GM19395 (cell line): ENCODE measurements around the gene OSBPL8.

Source experiments
- ATAC-seq: cut with Tn5 transposase; IDR thresholded peaks from one replicate; pipeline ENCODE4 v1.9.1; 2021; ENCODE audit warnings: mild to moderate bottlenecking, moderate library complexity; ENCODE audit not compliant: unreplicated experiment

OSBPL8 gene

DNA sequence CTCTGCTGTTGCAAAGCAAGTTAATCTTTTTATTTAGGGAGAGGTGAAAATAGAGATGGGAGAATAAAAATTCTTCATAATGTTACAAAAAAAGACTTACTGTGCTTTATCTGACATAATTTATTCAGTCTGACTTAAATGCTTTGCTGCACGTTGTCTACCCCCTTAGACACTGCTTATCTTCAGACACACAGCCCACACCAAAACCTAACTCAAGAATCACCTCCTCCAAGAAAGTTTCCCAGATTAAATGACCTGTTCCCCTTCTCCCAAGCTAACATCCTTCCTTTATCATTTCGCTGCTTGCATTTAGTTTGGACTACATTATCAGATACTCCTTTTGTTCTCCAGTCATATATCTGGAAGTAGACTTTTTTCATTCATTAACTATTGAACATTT lies 3.8 kb downstream of the OSBPL8 start:
- ATAC-seq = no peak

DNA sequence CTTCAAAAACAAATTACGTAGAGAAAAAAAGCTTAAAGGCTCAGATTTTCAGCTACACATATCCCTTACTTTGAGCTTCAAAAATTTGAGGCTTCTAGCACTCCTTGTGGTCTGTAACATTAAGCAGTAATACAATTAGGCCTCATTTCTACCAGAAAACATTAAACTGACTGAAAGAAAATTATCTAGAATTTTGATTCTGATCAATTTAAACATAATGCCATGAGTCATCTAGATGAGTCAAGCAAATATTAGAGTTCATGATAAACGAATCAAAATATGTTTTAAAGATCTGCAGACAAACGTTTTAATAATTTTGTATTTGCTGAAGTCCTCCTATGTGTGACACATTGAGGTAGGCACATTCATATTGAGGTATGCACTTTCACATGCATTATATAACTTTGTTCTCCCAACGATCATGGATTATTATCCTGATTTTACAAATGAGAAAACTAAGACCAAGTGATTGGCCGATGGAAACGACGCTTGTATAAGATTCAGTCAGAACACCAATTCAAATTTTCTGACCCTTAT lies 4.3 kb downstream of the OSBPL8 start:
- ATAC-seq = no peak

DNA sequence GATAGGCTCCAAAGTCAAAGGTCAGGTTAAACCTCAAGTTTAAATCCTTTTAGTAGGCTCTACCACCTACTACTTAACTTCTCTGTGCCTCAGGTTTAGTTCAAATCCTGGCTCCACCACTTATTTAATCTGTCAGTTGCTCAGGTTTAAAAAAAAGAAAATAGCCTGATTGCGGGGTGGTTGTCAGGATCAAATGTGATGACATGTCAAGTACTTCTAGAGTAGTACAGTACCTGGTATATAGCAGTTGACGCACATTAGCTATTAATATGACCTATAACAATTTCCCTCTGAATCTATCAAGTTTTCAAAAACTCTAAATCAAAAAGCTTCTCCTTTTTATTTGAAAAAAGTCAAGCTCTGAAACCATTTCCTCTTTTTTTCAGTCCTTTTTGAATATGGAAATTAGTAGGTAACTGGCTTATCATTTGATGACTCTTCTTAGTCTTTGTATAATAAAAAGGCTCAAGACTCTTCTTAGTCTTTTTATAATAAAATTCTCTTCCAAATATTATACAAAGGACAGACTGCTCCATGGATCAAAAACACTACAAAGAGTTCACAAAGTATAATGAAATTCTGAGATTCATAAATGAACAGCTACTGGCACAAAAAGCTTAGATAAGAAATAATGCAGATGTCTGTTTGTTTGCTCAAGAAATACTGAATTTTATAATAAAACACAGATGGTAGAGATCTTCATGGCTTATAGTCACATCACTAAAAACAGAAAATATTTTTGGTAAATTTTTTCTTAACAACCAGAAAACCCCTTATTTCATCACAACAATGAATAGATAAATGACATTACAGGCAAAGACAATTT lies 5.0 kb downstream of the OSBPL8 start:
- ATAC-seq = no peak

DNA sequence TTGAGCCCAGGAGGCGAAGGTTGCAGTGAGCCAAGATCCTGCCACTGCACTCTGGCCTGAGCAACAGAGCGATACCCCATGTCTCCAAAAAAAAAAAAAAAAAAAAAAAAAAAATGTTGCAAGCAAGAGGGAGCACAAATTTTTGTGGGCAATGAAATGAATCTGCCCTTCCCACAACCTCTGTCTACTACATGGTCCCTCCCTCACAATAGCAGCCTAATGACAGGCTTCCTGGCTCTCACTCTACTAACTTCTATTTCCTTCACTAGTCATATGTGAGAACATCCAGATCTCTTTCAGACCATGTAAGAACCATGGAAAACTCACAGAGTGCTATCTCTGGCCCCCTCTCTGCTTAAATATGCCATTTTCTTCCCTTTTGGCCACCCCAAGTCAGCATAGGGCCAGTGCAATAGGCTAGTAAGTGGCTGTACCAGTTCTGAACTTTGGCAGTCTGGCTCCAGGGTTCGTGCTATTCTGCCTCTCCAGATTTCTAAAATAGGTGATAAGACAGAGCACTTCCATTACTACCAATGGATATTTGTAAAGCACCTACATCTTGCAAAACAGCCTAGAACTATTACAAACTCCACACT lies 7.1 kb downstream of the OSBPL8 start:
- ATAC-seq = no peak

DNA sequence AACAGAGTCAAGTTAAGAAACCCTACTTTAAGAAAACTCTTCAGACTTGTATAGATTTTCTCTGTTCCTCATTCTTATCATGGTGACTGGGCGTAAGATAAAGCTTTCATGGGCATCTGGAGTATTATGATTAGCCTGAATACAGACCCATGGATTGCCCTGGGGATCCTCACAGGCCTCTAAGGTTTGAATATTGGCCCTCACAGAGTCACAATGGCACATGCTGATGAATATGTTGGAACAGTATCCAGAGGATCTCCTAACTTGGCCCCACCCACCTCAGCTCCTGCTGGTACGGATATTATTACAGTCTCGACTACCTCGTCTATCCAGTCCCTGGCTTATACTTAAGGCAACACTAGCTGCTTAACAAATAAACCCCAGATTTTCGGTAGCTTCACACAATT lies 8.1 kb downstream of the OSBPL8 start:
- ATAC-seq = peak; percentile 70

DNA sequence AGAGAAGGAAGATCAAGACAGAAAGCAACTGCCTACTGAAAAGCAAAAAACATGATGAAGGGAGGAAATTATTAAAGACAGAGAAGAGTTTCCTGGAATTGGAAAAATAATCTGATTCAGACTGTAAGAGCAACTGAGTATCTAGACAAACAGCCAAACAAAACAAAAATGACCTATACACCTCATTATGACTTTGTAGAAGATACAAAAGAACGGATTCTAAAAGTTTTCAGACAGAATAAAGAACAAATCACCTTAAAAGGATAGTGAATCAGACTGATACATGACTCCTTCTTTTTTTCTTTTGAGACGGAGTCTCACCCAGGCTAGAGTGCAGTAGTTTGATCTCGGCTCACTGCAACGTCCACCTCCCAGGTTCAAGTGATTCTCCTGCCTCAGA lies 10.4 kb downstream of the OSBPL8 start:
- no peak for ATAC-seq

DNA sequence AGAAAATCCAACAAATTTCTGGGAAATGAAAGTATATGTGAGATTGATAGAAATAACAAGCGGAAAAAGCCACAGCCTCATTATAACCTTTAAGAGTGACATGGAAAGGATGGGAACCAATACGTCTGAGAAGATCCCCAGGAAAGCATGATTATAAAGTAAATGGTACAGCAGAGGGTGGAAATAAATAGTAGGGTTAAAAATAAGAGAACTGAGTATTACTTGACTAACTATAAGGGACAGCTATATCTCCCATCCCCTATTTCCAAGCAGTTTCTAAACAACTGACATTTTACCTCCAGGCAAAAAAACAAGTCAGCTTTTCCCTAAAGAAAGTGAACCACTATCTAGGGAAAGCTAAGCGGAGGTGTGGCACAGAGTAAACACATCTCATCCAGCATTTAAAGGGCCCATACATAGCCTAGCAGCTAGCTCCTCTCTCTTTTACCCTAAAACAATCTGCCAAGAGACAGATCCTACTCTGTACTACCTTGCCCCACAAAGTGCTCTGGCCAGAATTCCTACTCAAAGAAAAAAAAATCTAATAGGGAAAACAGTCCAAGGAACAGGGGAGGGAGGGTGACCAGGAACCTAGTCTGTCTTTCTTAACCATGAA lies 11.2 kb downstream of the OSBPL8 start:
- no peak for ATAC-seq

DNA sequence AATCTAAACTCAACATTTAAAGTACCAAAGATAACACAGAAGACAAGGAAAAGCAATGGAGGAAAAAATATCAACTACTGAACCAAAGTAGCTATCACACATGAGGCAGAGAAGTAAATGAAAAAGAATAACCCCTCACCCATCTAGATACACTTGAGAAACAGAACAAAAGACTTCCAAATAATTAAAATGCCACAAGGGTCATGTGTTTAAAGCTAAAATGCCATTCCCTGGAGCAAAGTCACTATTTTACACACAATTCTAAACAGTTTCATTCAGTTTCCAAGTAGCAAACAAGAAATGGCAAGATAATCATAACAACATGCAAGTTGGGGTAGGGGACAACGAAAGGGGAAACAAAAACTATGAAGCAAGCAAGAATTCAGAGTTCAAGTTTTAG lies 12.0 kb downstream of the OSBPL8 start:
- no peak for ATAC-seq

DNA sequence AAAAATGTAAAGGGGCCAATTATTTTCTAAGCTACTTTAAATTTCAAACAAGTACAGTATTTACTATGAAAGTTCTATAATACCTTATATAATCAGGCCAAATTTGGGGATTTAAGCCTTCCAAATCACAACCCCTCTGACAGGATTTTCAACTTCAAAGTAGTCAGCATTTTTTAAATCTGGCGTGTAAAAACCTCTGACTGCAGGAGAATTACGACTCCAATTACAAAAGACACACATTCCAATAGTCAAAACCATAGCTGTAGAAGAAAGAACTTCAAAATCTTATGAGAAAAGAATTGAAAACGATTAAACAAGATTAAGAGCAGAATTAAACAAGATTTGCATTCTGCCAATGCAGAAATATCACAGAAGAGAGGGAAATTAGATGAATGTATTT lies 12.7 kb downstream of the OSBPL8 start:
- no peak for ATAC-seq

DNA sequence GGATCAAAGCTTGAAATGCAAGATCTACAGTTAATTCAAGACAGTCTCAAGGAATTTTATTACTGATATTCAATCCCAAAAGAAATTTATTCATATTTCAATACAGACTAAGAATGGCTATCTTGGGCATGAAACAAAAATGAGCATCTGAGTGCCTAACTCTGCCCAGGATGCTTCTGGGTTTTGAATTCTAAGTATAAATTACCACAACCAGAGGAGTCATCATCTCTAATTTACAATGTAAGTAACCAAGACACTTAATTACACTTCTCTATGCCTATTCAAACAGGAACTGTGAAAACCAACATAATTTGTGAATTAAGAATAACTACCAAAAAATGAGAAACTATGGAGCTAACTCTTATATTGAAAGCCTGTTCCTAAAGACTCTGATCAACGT lies 14.1 kb downstream of the OSBPL8 start:
- ATAC-seq = no peak

DNA sequence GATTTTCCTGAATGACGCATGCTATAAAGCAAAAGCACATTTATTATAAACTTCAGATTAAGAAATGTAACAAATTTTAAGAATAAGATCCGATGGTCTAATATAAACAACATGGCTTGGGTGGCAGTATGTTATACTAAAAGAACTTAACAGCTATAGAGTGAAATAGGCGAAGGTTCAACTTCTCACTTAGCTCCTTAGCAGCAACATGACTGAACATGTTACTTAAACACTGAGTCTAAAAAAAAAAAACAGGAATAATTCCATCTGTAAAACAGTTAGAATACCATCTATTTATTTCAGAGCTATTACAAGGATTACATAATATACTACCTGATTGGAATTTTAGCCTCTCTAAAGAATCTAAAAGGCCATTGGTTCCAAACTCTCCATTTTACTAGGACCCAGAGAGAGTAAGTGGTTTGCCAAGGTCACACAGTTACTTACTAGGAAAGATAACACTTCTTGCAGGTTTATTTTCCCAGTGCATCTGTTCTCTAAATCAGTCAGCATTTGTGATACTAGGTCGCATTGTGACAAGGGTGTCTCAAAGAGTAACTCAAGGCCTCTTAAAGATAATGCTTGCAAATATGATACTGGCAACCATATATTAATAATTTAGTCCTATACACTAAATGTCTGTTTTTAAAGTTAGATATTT lies 14.8 kb downstream of the OSBPL8 start:
- ATAC-seq = no peak

DNA sequence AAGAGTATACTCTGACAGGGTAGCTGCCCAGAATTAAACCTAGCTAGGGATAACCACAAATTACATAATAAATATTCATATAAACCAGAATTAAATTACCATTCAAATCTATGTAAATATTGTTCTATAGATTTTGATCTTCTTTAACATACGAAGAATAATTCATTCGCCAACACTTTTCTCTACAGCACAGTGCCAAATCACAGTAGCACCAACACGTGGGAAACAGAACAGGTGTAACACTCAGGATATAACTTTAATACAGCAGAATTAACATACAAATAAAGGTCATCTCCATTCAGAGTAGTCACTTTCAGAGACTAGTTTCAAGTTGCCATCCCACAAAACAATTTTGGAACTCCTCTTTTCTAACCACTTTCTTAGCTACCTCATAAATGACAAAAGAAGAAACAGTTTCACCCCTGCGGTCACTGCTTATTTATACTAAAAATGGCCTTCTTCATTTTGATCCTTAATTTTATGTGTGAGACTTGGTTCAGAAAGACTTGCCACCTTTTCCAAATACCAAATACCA lies 15.7 kb downstream of the OSBPL8 start:
- no peak for ATAC-seq

DNA sequence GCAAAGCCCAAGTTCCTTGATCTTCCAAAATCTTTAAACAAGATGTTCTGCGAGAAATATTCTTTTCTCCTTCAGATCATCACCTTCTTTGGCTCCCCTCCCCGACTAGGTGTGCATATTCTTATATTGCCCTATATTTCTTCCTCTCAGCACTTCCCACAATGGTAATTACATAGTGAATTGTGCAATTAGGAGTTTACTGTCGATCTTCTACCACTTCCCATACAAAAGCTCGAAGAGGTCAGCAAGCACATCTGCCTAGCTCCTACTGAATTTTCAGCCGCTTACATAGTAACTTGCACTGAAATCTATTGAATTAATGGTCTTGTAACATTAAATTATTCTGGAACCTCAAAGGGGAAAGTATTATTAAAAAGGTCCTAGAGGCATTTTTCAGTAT lies 16.7 kb downstream of the OSBPL8 start:
- ATAC-seq = no peak

DNA sequence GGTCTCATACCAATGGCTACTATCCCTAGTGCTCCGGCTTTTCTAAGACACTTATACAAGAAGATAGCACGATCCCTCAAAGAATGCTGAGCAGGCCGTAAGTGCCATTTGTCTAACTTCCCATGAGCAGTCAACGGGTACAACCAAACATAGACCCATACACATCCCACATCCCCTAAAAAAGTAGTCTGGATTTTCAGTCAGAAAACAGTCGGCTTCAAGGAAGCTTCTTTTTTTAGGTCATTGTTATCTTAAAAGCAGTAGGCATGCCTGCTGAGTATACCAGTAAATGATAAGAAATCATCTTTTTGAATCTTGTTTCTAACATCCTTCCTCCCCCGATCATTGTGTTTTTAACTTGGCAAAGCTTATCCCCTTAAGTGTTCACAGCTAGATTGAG lies 19.8 kb downstream of the OSBPL8 start:
- no peak for ATAC-seq

DNA sequence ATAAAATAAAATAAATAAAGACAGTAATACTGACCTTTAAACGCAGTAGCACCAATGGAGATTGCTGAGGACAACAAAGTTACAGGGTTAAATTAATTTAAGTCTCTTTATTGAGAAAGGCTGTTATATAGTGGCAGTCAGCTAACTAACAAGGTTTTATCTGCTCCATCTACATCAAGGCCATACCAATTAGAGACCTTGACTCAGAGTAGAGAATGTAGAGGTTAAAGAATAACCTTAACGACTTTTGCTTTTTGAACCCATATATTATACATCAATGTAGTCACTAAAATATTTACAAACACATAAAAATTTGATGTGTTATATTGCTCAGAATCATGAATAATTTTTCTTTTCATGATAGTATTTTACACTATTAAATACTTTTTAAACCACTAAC lies 21.6 kb downstream of the OSBPL8 start:
- no peak for ATAC-seq

DNA sequence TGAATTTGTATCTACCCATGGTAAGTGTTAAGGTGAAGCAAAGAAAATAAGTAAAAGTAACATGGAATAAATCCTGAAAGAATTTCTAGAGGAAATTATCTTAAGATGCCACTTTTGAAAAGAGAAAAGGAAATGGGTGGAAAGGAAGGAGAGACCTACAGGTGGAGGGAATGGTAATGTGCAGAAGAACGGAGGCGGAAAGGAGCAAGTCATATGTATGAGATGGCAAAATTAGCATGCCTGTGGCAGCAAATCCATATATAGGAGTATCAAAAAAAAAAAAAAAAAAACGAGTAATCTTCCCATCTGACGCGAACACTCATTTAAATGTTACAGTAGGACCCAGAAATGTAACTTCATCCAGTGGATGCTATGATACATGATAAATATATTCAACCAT lies 23.0 kb downstream of the OSBPL8 start:
- no peak for ATAC-seq

DNA sequence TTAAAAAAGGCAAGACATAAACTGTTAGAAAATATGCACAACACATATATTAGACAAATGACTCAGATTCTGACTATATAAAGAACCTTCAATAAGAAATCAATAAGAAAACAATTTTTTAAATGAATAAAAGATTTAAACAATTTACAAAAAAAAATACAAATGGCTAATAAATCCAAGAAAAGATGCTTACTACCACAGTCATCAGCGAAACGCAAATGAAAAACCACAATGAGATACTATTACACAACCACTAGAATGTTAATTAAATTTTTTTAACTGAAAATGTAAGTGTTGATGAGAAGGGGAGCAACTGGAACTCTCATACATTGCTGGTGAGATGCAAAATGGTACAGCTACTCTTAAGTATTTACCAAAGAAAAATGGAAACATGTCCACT lies 24.4 kb downstream of the OSBPL8 start:
- no peak for ATAC-seq

DNA sequence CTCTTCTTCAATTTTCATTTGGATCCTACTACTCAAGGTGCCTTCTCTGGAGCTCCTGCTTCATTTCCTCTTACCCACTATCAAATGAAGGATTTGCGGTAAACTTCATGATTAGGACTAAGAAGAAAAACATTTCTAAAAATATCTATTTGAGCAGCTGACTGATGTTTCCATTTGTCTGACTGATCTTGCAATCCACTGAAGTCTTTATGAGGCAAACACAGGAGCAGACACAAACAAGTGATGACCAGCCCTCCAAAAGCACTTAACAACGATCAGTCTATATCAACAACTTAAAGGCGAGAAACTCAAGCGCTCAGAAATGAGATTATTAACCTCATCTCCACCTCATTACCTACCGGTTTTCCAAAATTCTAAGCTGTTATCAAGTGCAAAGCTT lies 26.2 kb downstream of the OSBPL8 start:
- ATAC-seq = no peak

DNA sequence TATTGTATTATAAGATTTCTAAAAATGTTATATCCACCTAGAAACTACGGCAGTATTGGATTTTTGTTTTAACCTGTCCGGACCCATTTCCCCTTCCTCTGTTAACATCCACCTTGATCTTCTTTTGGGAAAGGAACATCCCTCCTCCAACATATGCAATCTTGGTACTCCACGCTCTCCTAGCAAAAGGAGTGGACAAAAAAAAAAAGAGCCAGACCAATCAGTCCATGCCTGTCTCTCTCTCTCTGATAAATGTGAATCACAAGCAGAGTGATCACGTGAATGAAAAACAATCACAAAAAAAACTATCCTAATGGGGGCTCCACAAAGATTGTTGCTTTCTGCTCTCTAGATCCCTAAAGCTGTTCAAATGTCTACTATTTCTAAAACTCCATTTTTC lies 27.1 kb downstream of the OSBPL8 start:
- no peak for ATAC-seq

DNA sequence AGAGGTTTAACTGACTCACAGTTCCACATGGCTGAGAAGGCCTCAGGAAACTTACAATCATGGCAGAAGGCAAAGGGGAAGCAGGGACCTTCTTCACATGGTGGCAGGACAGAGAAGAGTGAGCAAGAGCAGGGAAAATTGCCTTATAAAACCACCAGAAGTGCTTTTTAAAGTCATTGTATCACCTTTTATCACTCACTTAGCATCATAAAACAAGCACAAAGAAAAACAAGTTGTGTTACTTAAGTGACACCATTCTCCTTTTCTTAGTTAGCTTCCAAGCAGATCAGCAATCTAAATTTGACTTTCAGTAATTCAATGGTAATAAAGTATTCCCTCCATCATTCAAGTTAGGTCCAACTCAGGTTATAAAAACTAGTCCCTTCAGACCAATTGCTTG lies 28.5 kb downstream of the OSBPL8 start:
- ATAC-seq = no peak

DNA sequence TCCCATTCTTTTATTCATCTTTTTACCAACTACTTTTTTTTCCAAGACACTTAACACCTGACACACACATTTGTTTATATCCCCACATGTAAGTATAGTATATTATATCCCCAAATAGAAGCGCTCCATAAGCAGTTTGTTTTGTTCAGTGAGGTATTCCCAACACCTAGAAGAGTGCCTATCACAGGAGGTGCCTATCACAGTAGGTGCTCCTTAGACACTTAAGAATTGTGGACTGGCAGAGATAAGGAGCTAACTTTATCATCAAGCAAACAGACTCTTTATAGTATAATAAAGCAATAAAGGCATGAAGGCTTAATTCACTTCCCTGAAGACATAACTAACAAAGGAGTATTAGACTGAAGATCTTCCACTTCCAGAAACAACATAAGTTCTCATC lies 29.1 kb downstream of the OSBPL8 start:
- no peak for ATAC-seq
